ENCODE data around the gene NELL1. TPM values are rescaled to one million over a fixed set of nuclear protein-coding genes. Genes with fewer than 3 reads are reported as not detected.

NELL1 gene
- 0.13 TPM in 1 of 2 replicates, not detected in the other for total RNA-seq (2014; rRNA removed; shearing (Covaris generic))

- DNase-seq (ENCODE audit: low spot score): no peak
Measured at GRCh38 chr11:20668844-20669819, at the start of gene NELL1. Gene NELL1 (plus strand): TSS chr11:20669586.

- no peak for DNase-seq (ENCODE audit: low spot score)
Measured at GRCh38 chr11:20620988-20621387, 48.4 kb upstream of the NELL1 start.

- no peak for DNase-seq (ENCODE audit: low spot score)
Measured at GRCh38 chr11:20621679-20622078, 47.7 kb upstream of the NELL1 start.

- DNase-seq (ENCODE audit: low spot score): no peak
Measured at GRCh38 chr11:20623252-20623651, 46.1 kb upstream of the NELL1 start.

GRCh38 chr11:20626279-20626678, 43.1 kb upstream of the NELL1 start:
- no peak for DNase-seq (ENCODE audit: low spot score)

GRCh38 chr11:20627026-20627425, 42.4 kb upstream of the NELL1 start:
- DNase-seq (ENCODE audit: low spot score): no peak

- no peak for DNase-seq (ENCODE audit: low spot score)
Measured at GRCh38 chr11:20627701-20628100, 41.7 kb upstream of the NELL1 start.

- DNase-seq (ENCODE audit: low spot score): no peak
Measured at GRCh38 chr11:20631519-20632168, 37.7 kb upstream of the NELL1 start.

GRCh38 chr11:20632169-20632532, 37.2 kb upstream of the NELL1 start:
- DNase-seq (ENCODE audit: low spot score): no peak

- no peak for DNase-seq (ENCODE audit: low spot score)
Measured at GRCh38 chr11:20634044-20634443, 35.3 kb upstream of the NELL1 start.

GRCh38 chr11:20634781-20635180, 34.6 kb upstream of the NELL1 start:
- no peak for DNase-seq (ENCODE audit: low spot score)

GRCh38 chr11:20638074-20638473, 31.3 kb upstream of the NELL1 start:
- no peak for DNase-seq (ENCODE audit: low spot score)

- DNase-seq (ENCODE audit: low spot score): no peak
Measured at GRCh38 chr11:20639688-20640087, 29.7 kb upstream of the NELL1 start.

- no peak for DNase-seq (ENCODE audit: low spot score)
Measured at GRCh38 chr11:20640401-20640800, 29.0 kb upstream of the NELL1 start.

- DNase-seq (ENCODE audit: low spot score): no peak
Measured at GRCh38 chr11:20644360-20644759, 25.0 kb upstream of the NELL1 start.

GRCh38 chr11:20647976-20648565, 21.3 kb upstream of the NELL1 start:
- DNase-seq (ENCODE audit: low spot score): peak; percentile 89

GRCh38 chr11:20652150-20652806, 17.1 kb upstream of the NELL1 start:
- no peak for DNase-seq (ENCODE audit: low spot score)

- no peak for DNase-seq (ENCODE audit: low spot score)
Measured at GRCh38 chr11:20654038-20654437, 15.3 kb upstream of the NELL1 start.

GRCh38 chr11:20656901-20657300, 12.5 kb upstream of the NELL1 start:
- DNase-seq (ENCODE audit: low spot score): no peak

GRCh38 chr11:20658135-20658534, 11.3 kb upstream of the NELL1 start:
- DNase-seq (ENCODE audit: low spot score): no peak

GRCh38 chr11:20661445-20661844, 7.9 kb upstream of the NELL1 start:
- DNase-seq (ENCODE audit: low spot score): no peak

- DNase-seq (ENCODE audit: low spot score): no peak
Measured at GRCh38 chr11:20661850-20662249, 7.5 kb upstream of the NELL1 start.
